ENCODE results near the gene GSE1. TPM values are rescaled to one million over a fixed set of nuclear protein-coding genes. Genes with fewer than 3 reads are reported as not detected.

GSE1 gene
- total and polyA plus RNA-seq, 2 experiments from 2014 or later = 32.4 to 135 TPM

DNA sequence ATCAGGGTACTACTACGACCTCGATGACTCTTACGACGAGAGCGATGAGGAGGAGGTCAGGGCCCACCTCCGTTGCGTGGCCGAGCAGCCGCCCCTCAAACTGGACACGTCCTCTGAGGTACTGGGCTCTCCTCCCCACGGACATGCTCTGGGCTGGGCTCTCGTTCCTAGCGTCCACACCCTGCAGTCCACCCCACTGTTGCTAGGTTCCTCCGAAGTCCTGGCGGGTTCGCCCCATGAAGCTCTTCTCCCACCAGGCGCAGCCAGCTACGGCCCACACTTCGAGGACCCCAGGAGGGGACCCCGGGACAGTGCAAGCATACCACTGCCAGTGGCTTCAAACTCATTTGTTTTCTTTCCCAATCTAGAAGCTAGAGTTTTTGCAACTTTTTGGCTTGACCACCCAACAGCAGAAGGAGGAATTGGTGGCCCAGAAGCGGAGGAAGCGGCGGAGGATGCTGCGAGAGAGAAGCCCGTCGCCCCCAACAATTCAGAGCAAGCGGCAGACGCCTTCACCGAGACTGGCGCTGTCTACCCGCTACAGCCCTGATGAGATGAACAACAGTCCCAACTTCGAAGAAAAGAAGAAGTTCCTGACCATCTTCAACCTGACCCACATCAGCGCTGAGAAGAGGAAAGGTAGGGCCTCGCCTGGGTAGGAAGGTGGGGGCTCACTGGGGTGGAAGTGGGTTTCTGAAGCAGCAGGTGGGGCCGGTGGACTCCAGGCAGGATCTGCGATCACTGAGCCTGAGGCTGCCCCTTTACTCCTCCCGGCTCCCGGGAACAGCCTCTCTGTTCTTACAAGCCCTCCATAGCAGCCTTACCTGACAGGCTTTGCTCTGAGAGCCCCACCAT lies 50.1 kb downstream of the GSE1 start:
- Histone ChIP-seq H3K27me3 (ENCODE audit: insufficient read depth) (no peaks in the 10 kb centered on the region), H3F3A (replicated peaks; ENCODE audit: low read depth) (peaks cover 15% of the 10 kb centered on the region), H3K9me2 (ENCODE audit: insufficient read depth) (no peaks in the 10 kb centered on the region), H3K36me3 (ENCODE audit: insufficient read depth) (peaks cover 28% of the 10 kb centered on the region), H3K4me3 (no peak overlapping the region), H3K4me1 (ENCODE audit: insufficient read depth) (no peaks in the 10 kb centered on the region), H3K79me2 (replicated peaks; ENCODE audit: insufficient read depth) (no peaks in the 10 kb centered on the region), H3K27ac (ENCODE audit: low read depth) (peak overlapping the region; percentile 26; the same call in 1 of the 2 replicates), H4K20me1 (replicated peaks; ENCODE audit: insufficient read depth) (peaks cover 5% of the 10 kb centered on the region), H2AFZ (no peak overlapping the region), H3K4me2 (no peak overlapping the region)
- Mint-ChIP-seq H3K36me3 (ENCODE audit: low read depth) (peaks cover 91% of the 10 kb centered on the region), H3K4me3 (no peak overlapping the region), H3K4me1 (peaks cover 4% of the 10 kb centered on the region; the same call in 1 of the 3 replicates), H3K27ac (no peak overlapping the region; the same call in 1 of the 2 replicates), H3K27me3 (ENCODE audit: insufficient read depth, low read depth, poor library complexity) (peaks cover 37% of the 10 kb centered on the region), H3K9me3 (no peaks in the 10 kb centered on the region; the same call in 2 of the 3 replicates)
- no peak for DNase-seq (ENCODE audit: low spot score)
- no peak for ATAC-seq
- TF ChIP-seq EZH2 (IDR thresholded peaks at IDR 0.05; ENCODE audit: low read depth, unreplicated experiment) (no peak), ZNF331 (CRISPR knock-in tag; IDR thresholded peaks at IDR 0.05; ENCODE audit: low read depth) (no peak), ZNF114 (CRISPR knock-in tag; IDR thresholded peaks at IDR 0.05) (no peak), EZH2phosphoT487 (IDR thresholded peaks at IDR 0.05; ENCODE audit: unreplicated experiment) (no peak), NANOG (IDR thresholded peaks at IDR 0.05; ENCODE audit: borderline replicate concordance) (no peak)
- TF ChIP-seq, protein P1, sequence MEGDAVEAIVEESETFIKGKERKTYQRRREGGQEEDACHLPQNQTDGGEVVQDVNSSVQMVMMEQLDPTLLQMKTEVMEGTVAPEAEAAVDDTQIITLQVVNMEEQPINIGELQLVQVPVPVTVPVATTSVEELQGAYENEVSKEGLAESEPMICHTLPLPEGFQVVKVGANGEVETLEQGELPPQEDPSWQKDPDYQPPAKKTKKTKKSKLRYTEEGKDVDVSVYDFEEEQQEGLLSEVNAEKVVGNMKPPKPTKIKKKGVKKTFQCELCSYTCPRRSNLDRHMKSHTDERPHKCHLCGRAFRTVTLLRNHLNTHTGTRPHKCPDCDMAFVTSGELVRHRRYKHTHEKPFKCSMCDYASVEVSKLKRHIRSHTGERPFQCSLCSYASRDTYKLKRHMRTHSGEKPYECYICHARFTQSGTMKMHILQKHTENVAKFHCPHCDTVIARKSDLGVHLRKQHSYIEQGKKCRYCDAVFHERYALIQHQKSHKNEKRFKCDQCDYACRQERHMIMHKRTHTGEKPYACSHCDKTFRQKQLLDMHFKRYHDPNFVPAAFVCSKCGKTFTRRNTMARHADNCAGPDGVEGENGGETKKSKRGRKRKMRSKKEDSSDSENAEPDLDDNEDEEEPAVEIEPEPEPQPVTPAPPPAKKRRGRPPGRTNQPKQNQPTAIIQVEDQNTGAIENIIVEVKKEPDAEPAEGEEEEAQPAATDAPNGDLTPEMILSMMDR (conservative IDR thresholded peaks at IDR 0.05; ENCODE audit: low read depth in 2 of 2) = no peak

DNA sequence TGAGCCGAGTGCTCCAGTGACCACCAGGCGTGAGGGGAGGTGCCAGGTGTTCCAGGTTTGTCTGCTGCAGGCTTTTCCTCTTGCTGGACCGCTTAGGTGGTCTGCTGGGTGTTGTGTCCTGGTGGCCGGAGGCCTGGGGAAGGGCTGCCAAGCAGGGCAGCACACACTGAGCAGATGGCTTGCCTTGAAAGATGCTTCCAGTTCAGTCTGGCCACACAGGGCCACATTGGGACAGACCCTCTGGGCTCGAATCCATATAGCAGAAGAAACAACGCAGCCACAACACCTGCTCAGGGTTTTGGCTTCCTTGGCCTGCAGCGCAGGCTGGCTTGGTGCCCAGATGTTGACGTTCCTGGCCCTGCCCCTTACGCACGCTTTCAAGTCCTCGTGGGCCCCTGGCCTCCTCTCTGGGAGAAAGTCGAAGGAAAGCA lies 50.8 kb downstream of the GSE1 start:
- ATAC-seq (no peak), DNase-seq (ENCODE audit: low spot score) (no peak)
- Mint-ChIP-seq H3K9me3 (no peaks in the 10 kb centered on the region; the same call in 2 of the 3 replicates), H3K27ac (no peak overlapping the region; the same call in 1 of the 2 replicates), H3K36me3 (ENCODE audit: low read depth) (peaks cover 90% of the 10 kb centered on the region), H3K4me1 (peaks cover 4% of the 10 kb centered on the region; the same call in 1 of the 3 replicates), H3K4me3 (no peak overlapping the region), H3K27me3 (ENCODE audit: insufficient read depth, low read depth, poor library complexity) (peaks cover 37% of the 10 kb centered on the region)
- no peak overlapping the region for H2AFZ ChIP-seq
- H4K20me1 ChIP-seq (replicated peaks; ENCODE audit: insufficient read depth) = peaks cover 5% of the 10 kb centered on the region
- H3F3A ChIP-seq (replicated peaks; ENCODE audit: low read depth) = peaks cover 13% of the 10 kb centered on the region
- H3K27me3 ChIP-seq (ENCODE audit: insufficient read depth) = no peaks in the 10 kb centered on the region
- H3K79me2 ChIP-seq (replicated peaks; ENCODE audit: insufficient read depth) = no peaks in the 10 kb centered on the region
- TF ChIP-seq, protein P2, sequence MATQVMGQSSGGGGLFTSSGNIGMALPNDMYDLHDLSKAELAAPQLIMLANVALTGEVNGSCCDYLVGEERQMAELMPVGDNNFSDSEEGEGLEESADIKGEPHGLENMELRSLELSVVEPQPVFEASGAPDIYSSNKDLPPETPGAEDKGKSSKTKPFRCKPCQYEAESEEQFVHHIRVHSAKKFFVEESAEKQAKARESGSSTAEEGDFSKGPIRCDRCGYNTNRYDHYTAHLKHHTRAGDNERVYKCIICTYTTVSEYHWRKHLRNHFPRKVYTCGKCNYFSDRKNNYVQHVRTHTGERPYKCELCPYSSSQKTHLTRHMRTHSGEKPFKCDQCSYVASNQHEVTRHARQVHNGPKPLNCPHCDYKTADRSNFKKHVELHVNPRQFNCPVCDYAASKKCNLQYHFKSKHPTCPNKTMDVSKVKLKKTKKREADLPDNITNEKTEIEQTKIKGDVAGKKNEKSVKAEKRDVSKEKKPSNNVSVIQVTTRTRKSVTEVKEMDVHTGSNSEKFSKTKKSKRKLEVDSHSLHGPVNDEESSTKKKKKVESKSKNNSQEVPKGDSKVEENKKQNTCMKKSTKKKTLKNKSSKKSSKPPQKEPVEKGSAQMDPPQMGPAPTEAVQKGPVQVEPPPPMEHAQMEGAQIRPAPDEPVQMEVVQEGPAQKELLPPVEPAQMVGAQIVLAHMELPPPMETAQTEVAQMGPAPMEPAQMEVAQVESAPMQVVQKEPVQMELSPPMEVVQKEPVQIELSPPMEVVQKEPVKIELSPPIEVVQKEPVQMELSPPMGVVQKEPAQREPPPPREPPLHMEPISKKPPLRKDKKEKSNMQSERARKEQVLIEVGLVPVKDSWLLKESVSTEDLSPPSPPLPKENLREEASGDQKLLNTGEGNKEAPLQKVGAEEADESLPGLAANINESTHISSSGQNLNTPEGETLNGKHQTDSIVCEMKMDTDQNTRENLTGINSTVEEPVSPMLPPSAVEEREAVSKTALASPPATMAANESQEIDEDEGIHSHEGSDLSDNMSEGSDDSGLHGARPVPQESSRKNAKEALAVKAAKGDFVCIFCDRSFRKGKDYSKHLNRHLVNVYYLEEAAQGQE (IDR thresholded peaks at IDR 0.05; ENCODE audit: unreplicated experiment) = no peak
- TF ChIP-seq EZH2phosphoT487 (IDR thresholded peaks at IDR 0.05; ENCODE audit: unreplicated experiment) = no peak
- TF ChIP-seq, protein P3, sequence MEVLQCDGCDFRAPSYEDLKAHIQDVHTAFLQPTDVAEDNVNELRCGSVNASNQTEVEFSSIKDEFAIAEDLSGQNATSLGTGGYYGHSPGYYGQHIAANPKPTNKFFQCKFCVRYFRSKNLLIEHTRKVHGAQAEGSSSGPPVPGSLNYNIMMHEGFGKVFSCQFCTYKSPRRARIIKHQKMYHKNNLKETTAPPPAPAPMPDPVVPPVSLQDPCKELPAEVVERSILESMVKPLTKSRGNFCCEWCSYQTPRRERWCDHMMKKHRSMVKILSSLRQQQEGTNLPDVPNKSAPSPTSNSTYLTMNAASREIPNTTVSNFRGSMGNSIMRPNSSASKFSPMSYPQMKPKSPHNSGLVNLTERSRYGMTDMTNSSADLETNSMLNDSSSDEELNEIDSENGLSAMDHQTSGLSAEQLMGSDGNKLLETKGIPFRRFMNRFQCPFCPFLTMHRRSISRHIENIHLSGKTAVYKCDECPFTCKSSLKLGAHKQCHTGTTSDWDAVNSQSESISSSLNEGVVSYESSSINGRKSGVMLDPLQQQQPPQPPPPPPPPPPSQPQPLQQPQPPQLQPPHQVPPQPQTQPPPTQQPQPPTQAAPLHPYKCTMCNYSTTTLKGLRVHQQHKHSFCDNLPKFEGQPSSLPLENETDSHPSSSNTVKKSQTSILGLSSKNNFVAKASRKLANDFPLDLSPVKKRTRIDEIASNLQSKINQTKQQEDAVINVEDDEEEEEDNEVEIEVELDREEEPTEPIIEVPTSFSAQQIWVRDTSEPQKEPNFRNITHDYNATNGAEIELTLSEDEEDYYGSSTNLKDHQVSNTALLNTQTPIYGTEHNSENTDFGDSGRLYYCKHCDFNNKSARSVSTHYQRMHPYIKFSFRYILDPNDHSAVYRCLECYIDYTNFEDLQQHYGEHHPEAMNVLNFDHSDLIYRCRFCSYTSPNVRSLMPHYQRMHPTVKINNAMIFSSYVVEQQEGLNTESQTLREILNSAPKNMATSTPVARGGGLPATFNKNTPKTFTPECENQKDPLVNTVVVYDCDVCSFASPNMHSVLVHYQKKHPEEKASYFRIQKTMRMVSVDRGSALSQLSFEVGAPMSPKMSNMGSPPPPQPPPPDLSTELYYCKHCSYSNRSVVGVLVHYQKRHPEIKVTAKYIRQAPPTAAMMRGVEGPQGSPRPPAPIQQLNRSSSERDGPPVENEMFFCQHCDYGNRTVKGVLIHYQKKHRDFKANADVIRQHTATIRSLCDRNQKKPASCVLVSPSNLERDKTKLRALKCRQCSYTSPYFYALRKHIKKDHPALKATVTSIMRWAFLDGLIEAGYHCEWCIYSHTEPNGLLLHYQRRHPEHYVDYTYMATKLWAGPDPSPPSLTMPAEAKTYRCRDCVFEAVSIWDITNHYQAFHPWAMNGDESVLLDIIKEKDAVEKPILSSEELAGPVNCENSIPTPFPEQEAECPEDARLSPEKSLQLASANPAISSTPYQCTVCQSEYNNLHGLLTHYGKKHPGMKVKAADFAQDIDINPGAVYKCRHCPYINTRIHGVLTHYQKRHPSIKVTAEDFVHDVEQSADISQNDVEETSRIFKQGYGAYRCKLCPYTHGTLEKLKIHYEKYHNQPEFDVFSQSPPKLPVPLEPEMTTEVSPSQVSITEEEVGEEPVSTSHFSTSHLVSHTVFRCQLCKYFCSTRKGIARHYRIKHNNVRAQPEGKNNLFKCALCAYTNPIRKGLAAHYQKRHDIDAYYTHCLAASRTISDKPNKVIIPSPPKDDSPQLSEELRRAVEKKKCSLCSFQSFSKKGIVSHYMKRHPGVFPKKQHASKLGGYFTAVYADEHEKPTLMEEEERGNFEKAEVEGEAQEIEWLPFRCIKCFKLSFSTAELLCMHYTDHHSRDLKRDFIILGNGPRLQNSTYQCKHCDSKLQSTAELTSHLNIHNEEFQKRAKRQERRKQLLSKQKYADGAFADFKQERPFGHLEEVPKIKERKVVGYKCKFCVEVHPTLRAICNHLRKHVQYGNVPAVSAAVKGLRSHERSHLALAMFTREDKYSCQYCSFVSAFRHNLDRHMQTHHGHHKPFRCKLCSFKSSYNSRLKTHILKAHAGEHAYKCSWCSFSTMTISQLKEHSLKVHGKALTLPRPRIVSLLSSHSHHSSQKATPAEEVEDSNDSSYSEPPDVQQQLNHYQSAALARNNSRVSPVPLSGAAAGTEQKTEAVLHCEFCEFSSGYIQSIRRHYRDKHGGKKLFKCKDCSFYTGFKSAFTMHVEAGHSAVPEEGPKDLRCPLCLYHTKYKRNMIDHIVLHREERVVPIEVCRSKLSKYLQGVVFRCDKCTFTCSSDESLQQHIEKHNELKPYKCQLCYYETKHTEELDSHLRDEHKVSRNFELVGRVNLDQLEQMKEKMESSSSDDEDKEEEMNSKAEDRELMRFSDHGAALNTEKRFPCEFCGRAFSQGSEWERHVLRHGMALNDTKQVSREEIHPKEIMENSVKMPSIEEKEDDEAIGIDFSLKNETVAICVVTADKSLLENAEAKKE (CRISPR knock-in tag; IDR thresholded peaks at IDR 0.05) = no peak
- no peaks in the 10 kb centered on the region for H3K4me1 ChIP-seq (ENCODE audit: insufficient read depth)
- H3K4me3 ChIP-seq = no peak overlapping the region
- peaks cover 28% of the 10 kb centered on the region for H3K36me3 ChIP-seq (ENCODE audit: insufficient read depth)
- no peak overlapping the region for H3K4me2 ChIP-seq
- H3K9me2 ChIP-seq (ENCODE audit: insufficient read depth) = no peaks in the 10 kb centered on the region
- H3K27ac ChIP-seq (ENCODE audit: low read depth) = no peak overlapping the region
